ENCODE measurements around the gene IGF2R. TPM values are rescaled to one million over a fixed set of nuclear protein-coding genes. Genes with fewer than 3 reads are reported as not detected.

IGF2R gene
- total and polyA plus RNA-seq, 2 donors (not counting 1 experiment from before 2014, with no cell fraction given), result 9.5 to 53.3 TPM

DNA sequence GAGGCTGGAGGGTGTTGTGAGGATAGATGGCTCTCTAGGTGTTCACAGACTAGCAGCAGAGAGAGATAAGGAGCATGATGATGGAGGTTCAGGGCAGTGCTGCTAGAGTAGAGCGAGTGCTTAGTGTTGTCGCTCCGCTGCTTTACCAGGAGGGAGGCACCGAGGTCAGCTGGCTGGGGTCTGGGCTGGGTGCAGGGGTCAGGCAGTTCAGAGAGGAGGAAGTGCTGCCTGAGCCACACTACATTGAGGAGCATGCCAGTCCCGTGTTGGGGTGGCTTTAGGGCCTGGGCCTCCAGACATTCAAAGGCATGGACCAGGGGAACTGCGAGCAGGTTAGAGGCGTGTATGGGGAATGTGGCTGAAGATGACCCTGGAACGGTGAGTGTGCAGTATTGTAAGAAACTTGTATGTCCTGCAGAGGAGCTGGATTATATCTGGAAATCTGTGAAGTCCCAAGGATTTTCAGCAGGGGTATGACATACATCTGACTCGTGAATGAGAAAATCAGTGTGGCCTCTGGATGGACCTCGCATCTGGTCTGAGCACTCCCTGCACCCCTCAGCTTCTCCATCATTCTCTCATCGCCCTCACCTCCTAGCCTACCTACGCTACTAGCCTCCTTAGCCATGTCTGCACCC, 66.9 kb downstream of the IGF2R start:
- no peak overlapping the region for H3K4me2 ChIP-seq (replicated peaks; ENCODE audit: low read depth, low read length, poor library complexity, severe bottlenecking)
- TF ChIP-seq, protein P1, sequence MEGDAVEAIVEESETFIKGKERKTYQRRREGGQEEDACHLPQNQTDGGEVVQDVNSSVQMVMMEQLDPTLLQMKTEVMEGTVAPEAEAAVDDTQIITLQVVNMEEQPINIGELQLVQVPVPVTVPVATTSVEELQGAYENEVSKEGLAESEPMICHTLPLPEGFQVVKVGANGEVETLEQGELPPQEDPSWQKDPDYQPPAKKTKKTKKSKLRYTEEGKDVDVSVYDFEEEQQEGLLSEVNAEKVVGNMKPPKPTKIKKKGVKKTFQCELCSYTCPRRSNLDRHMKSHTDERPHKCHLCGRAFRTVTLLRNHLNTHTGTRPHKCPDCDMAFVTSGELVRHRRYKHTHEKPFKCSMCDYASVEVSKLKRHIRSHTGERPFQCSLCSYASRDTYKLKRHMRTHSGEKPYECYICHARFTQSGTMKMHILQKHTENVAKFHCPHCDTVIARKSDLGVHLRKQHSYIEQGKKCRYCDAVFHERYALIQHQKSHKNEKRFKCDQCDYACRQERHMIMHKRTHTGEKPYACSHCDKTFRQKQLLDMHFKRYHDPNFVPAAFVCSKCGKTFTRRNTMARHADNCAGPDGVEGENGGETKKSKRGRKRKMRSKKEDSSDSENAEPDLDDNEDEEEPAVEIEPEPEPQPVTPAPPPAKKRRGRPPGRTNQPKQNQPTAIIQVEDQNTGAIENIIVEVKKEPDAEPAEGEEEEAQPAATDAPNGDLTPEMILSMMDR (IDR thresholded peaks at IDR 0.05), result no peak
- no peak for TF ChIP-seq EZH2 (IDR thresholded peaks at IDR 0.05; ENCODE audit: borderline replicate concordance, insufficient read depth, low read depth, low read length, poor library complexity, severe bottlenecking)
- H3K9me3 ChIP-seq (ENCODE audit: control extremely low read depth in 1 of 3, control insufficient read depth in 2 of 3, insufficient read depth in 1 of 3, low read length in 2 of 3), result no peaks in the 10 kb centered on the region
- Mint-ChIP-seq H3K27me3 (no peaks in the 10 kb centered on the region), H3K4me1 (peaks cover 5% of the 10 kb centered on the region), H3K27ac (no peak overlapping the region), H3K9me3 (ENCODE audit: insufficient read depth) (no peaks in the 10 kb centered on the region), H3K4me3 (no peak overlapping the region)
- CTCF ChIA-PET, result no interaction called here
- H3K36me3 ChIP-seq (replicated peaks in 1 of 2; ENCODE audit: control extremely low read depth in 1 of 2, control insufficient read depth in 1 of 2, extremely low read depth in 1 of 2, insufficient read depth in 2 of 2, low read length in 1 of 2), result peaks cover 3 to 55% of the 10 kb centered on the region in 2 experiments
- no peaks in the 10 kb centered on the region for H3K79me2 ChIP-seq (ENCODE audit: control insufficient read depth, insufficient read depth, low read length)
- no peak overlapping the region for H3K27ac ChIP-seq (ENCODE audit: low read length in 2 of 2)
- H2AFZ ChIP-seq (ENCODE audit: insufficient read depth, low read depth, low read length, poor library complexity, severe bottlenecking), result no peak overlapping the region
- H4K20me1 ChIP-seq (ENCODE audit: control insufficient read depth, insufficient read depth, low read length, poor library complexity, severe bottlenecking), result no peaks in the 10 kb centered on the region
- ATAC-seq (ENCODE audit: low read depth), result no peak
- no peak for DNase-seq
- intact Hi-C loops (cut with micrococcal nuclease), result no loop called here
- POLR2A ChIA-PET, result no interaction called here
- WGBS (ENCODE audit: insufficient coverage), result 95% methylated on average over 12 of the region's 12 CpGs
- no peaks in the 10 kb centered on the region for H3K27me3 ChIP-seq (replicated peaks in 1 of 4; ENCODE audit: control extremely low read depth in 1 of 4, control insufficient read depth in 3 of 4, insufficient read depth in 4 of 4, low read length in 3 of 4)
- H3K9ac ChIP-seq (ENCODE audit: low read length), result no peak overlapping the region
- H3K4me3 ChIP-seq (ENCODE audit: control extremely low read depth in 1 of 5, extremely low read depth in 1 of 5, insufficient read depth in 1 of 5, low read depth in 2 of 5, low read length in 4 of 5), result no peak overlapping the region
- H3K4me1 ChIP-seq (ENCODE audit: control insufficient read depth in 2 of 2, insufficient read depth in 2 of 2, low read length in 2 of 2), result peaks cover 0 to 3% of the 10 kb centered on the region in 2 donors

DNA sequence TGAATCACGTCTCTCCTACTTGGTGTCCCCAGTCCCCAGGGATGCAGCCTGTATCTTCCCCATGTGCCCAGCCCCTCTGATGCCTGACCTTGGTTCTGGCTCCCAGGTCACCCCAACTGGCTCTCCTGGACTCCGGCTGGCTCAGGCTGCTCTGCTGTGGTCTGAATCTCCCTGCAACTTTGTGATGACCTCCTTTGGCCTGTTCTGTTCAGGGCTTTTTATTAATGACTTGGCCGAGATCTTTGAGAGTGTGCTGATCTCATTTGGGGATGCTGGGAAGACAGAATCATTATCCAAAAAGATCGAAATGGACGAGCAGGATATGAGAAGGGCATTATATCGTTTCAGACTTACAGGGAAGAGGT, 67.4 kb downstream of the IGF2R start:
- Mint-ChIP-seq H3K27me3 (no peaks in the 10 kb centered on the region), H3K4me1 (peaks cover 5% of the 10 kb centered on the region), H3K4me3 (no peak overlapping the region), H3K27ac (no peak overlapping the region), H3K9me3 (ENCODE audit: insufficient read depth) (no peaks in the 10 kb centered on the region)
- Histone ChIP-seq H3K4me2 (replicated peaks; ENCODE audit: low read depth, low read length, poor library complexity, severe bottlenecking) (no peak overlapping the region), H3K27ac (ENCODE audit: low read length in 2 of 2) (no peak overlapping the region), H3K9me3 (ENCODE audit: control extremely low read depth in 1 of 3, control insufficient read depth in 2 of 3, insufficient read depth in 1 of 3, low read length in 2 of 3) (no peaks in the 10 kb centered on the region), H4K20me1 (ENCODE audit: control insufficient read depth, insufficient read depth, low read length, poor library complexity, severe bottlenecking) (no peaks in the 10 kb centered on the region), H3K27me3 (replicated peaks in 1 of 4; ENCODE audit: control extremely low read depth in 1 of 4, control insufficient read depth in 3 of 4, insufficient read depth in 4 of 4, low read length in 3 of 4) (no peaks in the 10 kb centered on the region), H2AFZ (ENCODE audit: insufficient read depth, low read depth, low read length, poor library complexity, severe bottlenecking) (no peak overlapping the region), H3K9ac (ENCODE audit: low read length) (no peak overlapping the region), H3K36me3 (replicated peaks in 1 of 2; ENCODE audit: control extremely low read depth in 1 of 2, control insufficient read depth in 1 of 2, extremely low read depth in 1 of 2, insufficient read depth in 2 of 2, low read length in 1 of 2) (peaks cover 3 to 59% of the 10 kb centered on the region in 2 experiments), H3K79me2 (ENCODE audit: control insufficient read depth, insufficient read depth, low read length) (no peaks in the 10 kb centered on the region), H3K4me3 (ENCODE audit: control extremely low read depth in 1 of 5, extremely low read depth in 1 of 5, insufficient read depth in 1 of 5, low read depth in 2 of 5, low read length in 4 of 5) (no peak overlapping the region), H3K4me1 (ENCODE audit: control insufficient read depth in 2 of 2, insufficient read depth in 2 of 2, low read length in 2 of 2) (peaks cover 0 to 3% of the 10 kb centered on the region in 2 donors)
- ATAC-seq (ENCODE audit: low read depth), result no peak
- 100% methylated on average over 3 of the region's 6 CpGs for WGBS (ENCODE audit: insufficient coverage)
- ChIA-PET POLR2A (no interaction called here), CTCF (no interaction called here)
- intact Hi-C loops (cut with micrococcal nuclease), result no loop called here
- no peak for TF ChIP-seq EZH2 (IDR thresholded peaks at IDR 0.05; ENCODE audit: borderline replicate concordance, insufficient read depth, low read depth, low read length, poor library complexity, severe bottlenecking)
- TF ChIP-seq, protein P1 (IDR thresholded peaks at IDR 0.05), result no peak
- no peak for DNase-seq
